Measurements from ENCODE around the gene FGF11.

Gene FGF11

GRCh38 chr17:7439462-7440112 lies at the start of gene FGF11:
TSS of gene FGF11 (plus strand) at chr17:7439512. CDS start at chr17:7439621, 109 bp downstream.
- Mint-ChIP-seq H3K36me3 (no peaks in the 10 kb centered on the region), H3K27me3 (peaks cover 11% of the 10 kb centered on the region), H3K4me3 (peak within 1 kb of the TSS; percentile 84), H3K4me1 (ENCODE audit: low read depth) (peaks cover 37% of the 10 kb centered on the region), H3K9me3 (ENCODE audit: low read depth) (no peaks in the 10 kb centered on the region), H3K27ac (peak within 1 kb of the TSS; percentile 34)

GRCh38 chr17:7389924-7390910 lies 49.1 kb upstream of the FGF11 start:
- no peak overlapping the region for H3K27ac Mint-ChIP-seq
- no peaks in the 10 kb centered on the region for H3K36me3 Mint-ChIP-seq
- no peak overlapping the region for H3K4me3 Mint-ChIP-seq
- peaks cover 26% of the 10 kb centered on the region for H3K4me1 Mint-ChIP-seq (ENCODE audit: low read depth)
- H3K9me3 Mint-ChIP-seq (ENCODE audit: low read depth): no peaks in the 10 kb centered on the region
- no peaks in the 10 kb centered on the region for H3K27me3 Mint-ChIP-seq

GRCh38 chr17:7391307-7391706 lies 48.0 kb upstream of the FGF11 start:
- no peaks in the 10 kb centered on the region for H3K36me3 Mint-ChIP-seq
- H3K4me3 Mint-ChIP-seq: peak overlapping the region; percentile 71

GRCh38 chr17:7392696-7393612 lies 46.4 kb upstream of the FGF11 start:
- Mint-ChIP-seq H3K27me3 (no peaks in the 10 kb centered on the region), H3K4me1 (ENCODE audit: low read depth) (peaks cover 28% of the 10 kb centered on the region), H3K4me3 (peak overlapping the region; percentile 92), H3K9me3 (ENCODE audit: low read depth) (no peaks in the 10 kb centered on the region), H3K36me3 (no peaks in the 10 kb centered on the region), H3K27ac (peak overlapping the region; percentile 68)

More at GRCh38 chr17:7391307-7391706, 48.0 kb upstream of the FGF11 start:
- Mint-ChIP-seq H3K4me1 (ENCODE audit: low read depth) (peaks cover 28% of the 10 kb centered on the region), H3K9me3 (ENCODE audit: low read depth) (no peaks in the 10 kb centered on the region), H3K27ac (no peak overlapping the region), H3K27me3 (no peaks in the 10 kb centered on the region)

- no peaks in the 10 kb centered on the region for H3K27me3 Mint-ChIP-seq
- H3K27ac Mint-ChIP-seq: peak overlapping the region; percentile 87
- no peaks in the 10 kb centered on the region for H3K9me3 Mint-ChIP-seq (ENCODE audit: low read depth)
- H3K4me1 Mint-ChIP-seq (ENCODE audit: low read depth): peaks cover 28% of the 10 kb centered on the region
- no peaks in the 10 kb centered on the region for H3K36me3 Mint-ChIP-seq
- peak overlapping the region; percentile 92 for H3K4me3 Mint-ChIP-seq
These were observed 45.5 kb upstream of the FGF11 start for GRCh38 chr17:7393613-7394451.

- peak within 1 kb of the TSS; percentile 93 for H3K4me3 Mint-ChIP-seq
- no peaks in the 10 kb centered on the region for H3K36me3 Mint-ChIP-seq
- H3K27ac Mint-ChIP-seq: peak within 1 kb of the TSS; percentile 95
- H3K9me3 Mint-ChIP-seq (ENCODE audit: low read depth): no peaks in the 10 kb centered on the region
- no peaks in the 10 kb centered on the region for H3K27me3 Mint-ChIP-seq
- peaks cover 26% of the 10 kb centered on the region for H3K4me1 Mint-ChIP-seq (ENCODE audit: low read depth)
These were observed 44.7 kb upstream of the FGF11 start, which contains the start of gene PLSCR3 for GRCh38 chr17:7394452-7395191. TSS of gene PLSCR3 (minus strand) at chr17:7394525. CDS start at chr17:7394110, 415 bp downstream.

- Mint-ChIP-seq H3K4me1 (ENCODE audit: low read depth) (peaks cover 21% of the 10 kb centered on the region), H3K27ac (peak overlapping the region; percentile 50), H3K27me3 (no peaks in the 10 kb centered on the region), H3K9me3 (ENCODE audit: low read depth) (no peaks in the 10 kb centered on the region), H3K4me3 (peak overlapping the region; percentile 52), H3K36me3 (no peaks in the 10 kb centered on the region)
These were observed 43.2 kb upstream of the FGF11 start for GRCh38 chr17:7396147-7396546.

- H3K4me3 Mint-ChIP-seq: no peak overlapping the region
- no peaks in the 10 kb centered on the region for H3K27me3 Mint-ChIP-seq
- H3K4me1 Mint-ChIP-seq (ENCODE audit: low read depth): peaks cover 16% of the 10 kb centered on the region
- peaks cover 2% of the 10 kb centered on the region for H3K36me3 Mint-ChIP-seq
- H3K27ac Mint-ChIP-seq: no peak overlapping the region
- no peaks in the 10 kb centered on the region for H3K9me3 Mint-ChIP-seq (ENCODE audit: low read depth)
These were observed 40.7 kb upstream of the FGF11 start for GRCh38 chr17:7398612-7399011.

- no peaks in the 10 kb centered on the region for H3K27me3 Mint-ChIP-seq
- H3K27ac Mint-ChIP-seq: peak overlapping the region; percentile 54
- peak overlapping the region; percentile 95 for H3K4me3 Mint-ChIP-seq
- no peaks in the 10 kb centered on the region for H3K9me3 Mint-ChIP-seq (ENCODE audit: low read depth)
- H3K4me1 Mint-ChIP-seq (ENCODE audit: low read depth): peaks cover 18% of the 10 kb centered on the region
- peaks cover 2% of the 10 kb centered on the region for H3K36me3 Mint-ChIP-seq
These were observed 36.1 kb upstream of the FGF11 start for GRCh38 chr17:7403043-7403726.

- Mint-ChIP-seq H3K36me3 (peaks cover 2% of the 10 kb centered on the region), H3K27ac (peak overlapping the region; percentile 89), H3K9me3 (ENCODE audit: low read depth) (no peaks in the 10 kb centered on the region), H3K4me3 (peak overlapping the region; percentile 95), H3K27me3 (no peaks in the 10 kb centered on the region), H3K4me1 (ENCODE audit: low read depth) (peaks cover 18% of the 10 kb centered on the region)
These were observed 35.7 kb upstream of the FGF11 start for GRCh38 chr17:7403727-7403976.

- Mint-ChIP-seq H3K4me1 (ENCODE audit: low read depth) (peaks cover 20% of the 10 kb centered on the region), H3K27ac (peak within 1 kb of the TSS; percentile 89), H3K9me3 (ENCODE audit: low read depth) (no peaks in the 10 kb centered on the region), H3K36me3 (peaks cover 2% of the 10 kb centered on the region), H3K27me3 (no peaks in the 10 kb centered on the region), H3K4me3 (peak within 1 kb of the TSS; percentile 95)
These were observed 35.2 kb upstream of the FGF11 start, which contains the start of gene TMEM256 for GRCh38 chr17:7403977-7404736. TSS of gene TMEM256 (minus strand) at chr17:7404097. CDS start at chr17:7404084, 13 bp downstream.

- H3K36me3 Mint-ChIP-seq: peaks cover 2% of the 10 kb centered on the region
These were observed 34.5 kb upstream of the FGF11 start for GRCh38 chr17:7404737-7405349.

More at GRCh38 chr17:7404737-7405349, 34.5 kb upstream of the FGF11 start:
- Mint-ChIP-seq H3K27ac (no peak overlapping the region), H3K4me3 (peak overlapping the region; percentile 95), H3K4me1 (ENCODE audit: low read depth) (peaks cover 20% of the 10 kb centered on the region), H3K27me3 (no peaks in the 10 kb centered on the region), H3K9me3 (ENCODE audit: low read depth) (no peaks in the 10 kb centered on the region)

Data from activated naive CD8-positive, alpha-beta T cell (primary cell).